PC-9 (cell line): ENCODE measurements around the gene TPPP. TPM values are rescaled to one million over a fixed set of nuclear protein-coding genes. Genes with fewer than 3 reads are reported as not detected.
"Not testable (repeated sequence)": the region's sequence is repeated elsewhere in the genome, so short reads cannot be mapped to it uniquely, and the experiment has no call there.

ENCODE experiments used
- Bru-seq: library from RNA; stranded (reverse); fragments of 400-500 nt; gene quantifications from one replicate; lab custom pipeline; 2021; lab: Mats Ljungman, UMichigan
- BruChase-seq, 2 experiments: library from RNA; stranded (reverse); fragments of 400-500 nt; gene quantifications; one replicate each; lab custom pipeline; 2021; lab: Mats Ljungman, UMichigan
- BruUV-seq: library from RNA; stranded (reverse); fragments of 400-500 nt; replicated peaks from 2 replicates; lab custom pipeline; 2021; lab: Mats Ljungman, UMichigan
- CTCF ChIA-PET: fragments of 300-600 bp; sonication (Branson Sonifier 250); formaldehyde crosslinking; loops from one replicate; lab custom pipeline; 2022; ENCODE audit warnings: antibody characterized with exemption; lab: Charles Lee
- POLR2A ChIA-PET: fragments of 300-600 bp; sonication (Branson Sonifier 250); formaldehyde crosslinking; loops from one replicate; lab custom pipeline; 2022; ENCODE audit warnings: antibody characterized with exemption; ENCODE audit not compliant: unreplicated experiment; lab: Charles Lee
- DNase-seq, 2 experiments: peaks; one replicate each; pipeline versions ENCODE4 v3.0.0 to v3.0.0-alpha.2; 2015 to 2022; ENCODE audit warnings: mixed read lengths in 1 of 2
- H2AFZ ChIP-seq: fragments of 200-600 bp; sonication (generic); 2 replicates; pipeline ENCODE4 v1.8.1; 2017; ENCODE audit warnings: antibody characterized with exemption
- H3F3A ChIP-seq: fragments of 200-600 bp; sonication (generic); 2 replicates; pipeline ENCODE4 v1.8.1; 2017; ENCODE audit warnings: antibody characterized with exemption, mild to moderate bottlenecking, low read depth; ENCODE audit not compliant: insufficient read depth
- H3K27ac ChIP-seq: fragments of 200-600 bp; sonication (generic); 2 replicates; pipeline ENCODE4 v1.6.1; 2016; ENCODE audit warnings: mixed run types
- H3K27me3 ChIP-seq: fragments of 200-600 bp; sonication (generic); 2 replicates; pipeline ENCODE4 v1.6.1; 2016; ENCODE audit warnings: low read depth, mixed run types; ENCODE audit not compliant: insufficient read depth
- H3K36me3 ChIP-seq: fragments of 200-600 bp; sonication (generic); 2 replicates; pipeline ENCODE4 v1.6.1; 2016; ENCODE audit warnings: low read depth, mixed run types
- H3K4me1 ChIP-seq: fragments of 200-600 bp; sonication (generic); replicated peaks from 2 replicates; pipeline ENCODE4 v1.6.1; 2016; ENCODE audit warnings: mixed run types; ENCODE audit not compliant: insufficient read depth
- H3K4me2 ChIP-seq: fragments of 200-600 bp; sonication (generic); 2 replicates; pipeline ENCODE4 v1.6.1; 2017; ENCODE audit warnings: mixed run types
- H3K4me3 ChIP-seq: fragments of 200-600 bp; sonication (generic); 2 replicates; pipeline ENCODE4 v1.6.1; 2016; ENCODE audit warnings: mixed run types
- H3K79me2 ChIP-seq: fragments of 200-600 bp; sonication (generic); 2 replicates; pipeline ENCODE4 v1.6.1; 2017; ENCODE audit warnings: low read depth, mixed run types
- H3K9me2 ChIP-seq: fragments of 200-600 bp; sonication (generic); 2 replicates; pipeline ENCODE4 v1.8.1; 2017; ENCODE audit warnings: mild to moderate bottlenecking; ENCODE audit not compliant: insufficient read depth
- H3K9me3 ChIP-seq: fragments of 200-600 bp; sonication (generic); 2 replicates; pipeline ENCODE4 v1.8.1; 2016; ENCODE audit warnings: low read depth; ENCODE audit not compliant: insufficient read depth
- H4K20me1 ChIP-seq: fragments of 200-600 bp; sonication (generic); 2 replicates; pipeline ENCODE4 v1.8.1; 2017; ENCODE audit not compliant: insufficient read depth
- EZH2 ChIP-seq: fragments of 200-600 bp; sonication (generic); IDR thresholded peaks from 2 replicates; pipeline ENCODE4 v1.8.0; 2017; ENCODE audit warnings: antibody characterized with exemption, low read depth
- intact Hi-C: fragments of 100-400 bp; cut with micrococcal nuclease; formaldehyde crosslinking; loops from one replicate; pipeline ENCODE4 v1.10.0; 2022; ENCODE audit not compliant: unreplicated experiment
- long read RNA-seq: library from polyadenylated mRNA; stranded (forward); transcript quantifications from one replicate; pipeline ENCODE4 v2.0.0, GENCODE V29; 2022
- total RNA-seq: library from RNA; stranded (reverse); gene quantifications from 2 replicates; pipeline ENCODE4 v1.2.3, GENCODE V29; 2021

The TPPP gene
- total RNA-seq (0.17 and 0.38 TPM in 2 replicates), Bru-seq, nascent RNA (percentile 9 among the genes with signal in this experiment), BruChase-seq, experiment 1, labeled RNA remaining after a 2-hour chase (percentile 12 among the genes with signal in this experiment), BruChase-seq, experiment 2, labeled RNA remaining after a 6-hour chase (percentile 25 among the genes with signal in this experiment)
- long read RNA-seq, partial matches to known transcripts: 0 of 84 reads
- long read RNA-seq, other reads (novel, unspliced or antisense): 84 of 84 reads

DNA sequence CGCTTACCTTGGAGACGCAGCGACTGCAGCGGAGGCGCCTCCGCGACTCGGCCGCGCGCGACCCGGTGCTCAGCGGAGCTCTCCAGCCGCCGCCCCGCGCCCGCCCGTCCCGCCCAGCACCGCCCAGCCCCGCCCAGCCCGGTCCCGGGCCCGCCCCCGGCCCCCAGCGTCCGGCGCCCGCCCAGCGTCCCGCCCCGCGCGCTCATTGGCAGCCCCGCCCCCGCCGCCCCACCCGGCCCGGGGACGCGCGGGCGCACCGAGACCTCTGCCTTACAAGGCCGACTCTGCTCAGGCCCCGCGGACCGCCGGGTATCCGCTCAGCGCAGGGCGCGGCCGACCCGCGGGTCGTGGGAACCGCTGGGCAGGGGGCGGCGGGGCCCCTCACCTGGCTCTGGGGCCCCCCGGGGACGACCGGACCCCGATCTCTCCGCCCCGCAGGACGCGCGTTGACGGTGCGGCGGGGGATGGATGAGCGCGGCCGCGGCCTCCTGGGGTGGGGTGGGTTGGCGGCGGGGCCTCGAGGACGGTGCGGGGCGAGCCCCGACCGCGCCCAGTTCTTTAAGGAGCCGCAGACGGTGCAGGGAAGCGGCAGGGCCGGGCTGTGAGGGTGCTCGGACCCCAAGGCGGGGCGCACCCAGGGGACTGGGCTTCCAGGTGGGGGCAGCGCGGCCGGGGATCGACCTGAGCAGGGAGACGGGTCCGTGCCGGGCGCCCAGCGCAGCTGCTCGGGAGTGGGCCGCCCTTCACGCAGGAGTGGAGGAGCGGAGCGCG, at the start of gene TPPP:
TSS of gene TPPP (minus strand) at position 82 of the 771 bp plus-strand sequence. CDS start 15,292 bp downstream, outside the sequence.
- POLR2A ChIA-PET, intact Hi-C loops, H3K9me3 ChIP-seq, H3K79me2 ChIP-seq, H3K4me1 ChIP-seq, H3F3A ChIP-seq, BruUV-seq, H3K27ac ChIP-seq, H4K20me1 ChIP-seq, H3K9me2 ChIP-seq, H3K36me3 ChIP-seq: not testable (repeated sequence)
- CTCF ChIA-PET: interaction anchor here (0.6 kb wide), 4 partner anchors 30 to 930 kb away, joined by 3 to 9 read pairs (median 4); no protein-coding TSS in a partner anchor
- peak within 1 kb of the TSS; percentile 96 for H3K4me2 ChIP-seq
- H3K4me3 ChIP-seq: peak within 1 kb of the TSS; percentile 56
- H2AFZ ChIP-seq: 0 out of 2 replicates have a peak within 1 kb of the TSS, but pooled peaks have one; percentile 44
- H3K27me3 ChIP-seq: peaks cover 41% of the 10 kb centered on the region
- DNase-seq: peak in 1 of 2 experiments; percentile 88

DNA sequence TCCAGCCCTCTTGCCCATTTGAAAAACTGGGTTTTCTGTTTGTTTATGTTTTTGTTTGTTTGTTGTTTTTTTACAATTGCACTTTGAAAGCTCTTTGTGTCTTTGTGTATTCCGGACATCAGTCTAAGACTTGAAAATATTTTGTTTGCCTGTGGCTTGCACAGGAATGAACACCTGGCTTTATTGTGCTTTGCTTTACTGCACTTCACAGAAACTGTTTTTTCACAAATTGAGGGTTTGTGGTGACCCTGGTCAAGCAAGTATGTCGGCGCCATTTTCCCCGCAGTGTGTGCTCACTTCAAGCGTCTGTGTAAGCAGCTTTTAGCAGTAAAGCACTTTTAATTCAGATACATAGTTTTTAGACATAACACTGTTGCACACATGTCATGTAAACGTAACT, 49.1 kb upstream of the TPPP start:
- POLR2A ChIA-PET, BruUV-seq: not testable (repeated sequence)

DNA sequence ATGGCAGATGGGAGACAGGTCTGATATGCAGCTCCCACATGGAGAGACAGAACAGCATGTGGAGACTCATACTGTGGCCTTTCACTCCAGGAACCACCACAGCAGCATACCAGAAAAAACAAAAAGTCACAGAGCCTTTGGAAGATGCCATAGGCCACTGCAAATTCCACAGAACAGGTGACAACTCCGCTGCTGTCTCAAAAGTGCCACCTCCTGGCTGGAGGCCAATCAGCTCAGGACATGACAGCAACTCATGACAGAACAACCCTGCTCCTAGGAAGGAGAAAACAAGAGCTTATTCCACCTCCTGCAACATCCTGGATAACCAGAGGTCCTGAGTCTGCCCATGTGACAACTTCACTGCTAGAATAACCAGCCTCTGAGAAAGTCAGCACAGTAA, 41.0 kb upstream of the TPPP start:
- H3K4me2 ChIP-seq, DNase-seq, intact Hi-C loops, H3K4me1 ChIP-seq, H3K36me3 ChIP-seq, H3K4me3 ChIP-seq, H3F3A ChIP-seq, POLR2A ChIA-PET, H2AFZ ChIP-seq, H4K20me1 ChIP-seq, BruUV-seq, CTCF ChIA-PET, H3K9me3 ChIP-seq, H3K79me2 ChIP-seq, H3K9me2 ChIP-seq, H3K27ac ChIP-seq: not testable (repeated sequence)
- H3K27me3 ChIP-seq: peaks cover 72% of the 10 kb centered on the region

More for the DNA sequence above, 49.1 kb upstream of the TPPP start:
- H3K4me2 ChIP-seq, H3K79me2 ChIP-seq, DNase-seq, H3K27ac ChIP-seq, H3K4me1 ChIP-seq, H3K36me3 ChIP-seq, H3K9me2 ChIP-seq, H3K9me3 ChIP-seq, intact Hi-C loops, H2AFZ ChIP-seq, H3F3A ChIP-seq, H4K20me1 ChIP-seq, CTCF ChIA-PET, H3K4me3 ChIP-seq: not testable (repeated sequence)
- H3K27me3 ChIP-seq: peaks cover 56% of the 10 kb centered on the region

DNA sequence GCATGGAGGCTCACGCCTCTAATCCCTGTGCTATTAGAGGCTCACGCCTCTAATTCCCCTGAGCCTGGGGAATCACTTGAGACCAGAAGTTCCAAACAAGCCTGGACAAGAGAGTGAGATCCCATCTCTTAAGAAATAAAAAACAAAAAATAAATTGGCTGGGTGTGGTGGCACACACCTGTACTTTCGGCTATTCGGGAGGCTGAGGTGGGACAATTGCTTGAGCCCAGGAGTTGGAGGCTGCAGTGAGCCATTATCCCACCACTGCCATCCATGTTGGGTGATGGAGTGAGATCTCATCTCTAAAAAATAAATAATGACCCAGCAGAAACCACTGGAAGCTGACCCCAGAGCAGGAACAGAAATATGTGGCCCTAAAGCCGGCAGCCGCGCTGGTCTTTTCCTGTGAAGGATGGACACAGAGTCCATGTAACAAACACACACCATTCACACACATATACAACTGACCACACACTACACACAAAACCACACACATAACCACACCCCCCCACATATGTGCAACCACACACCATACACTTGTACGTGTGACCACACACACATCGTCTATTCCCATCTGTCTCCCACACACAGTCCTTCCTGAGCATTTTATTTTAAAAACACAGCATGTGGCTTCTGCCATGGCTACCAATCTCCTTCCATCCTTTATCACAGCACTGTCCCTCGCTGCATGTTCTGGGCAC, 39.8 kb upstream of the TPPP start:
- H3K27me3 ChIP-seq: peaks cover 77% of the 10 kb centered on the region
- H2AFZ ChIP-seq, H3K9me2 ChIP-seq, DNase-seq, intact Hi-C loops, H4K20me1 ChIP-seq, H3K79me2 ChIP-seq, H3K4me3 ChIP-seq, BruUV-seq, H3K4me1 ChIP-seq, CTCF ChIA-PET, H3K36me3 ChIP-seq, H3K27ac ChIP-seq, H3K9me3 ChIP-seq, H3K4me2 ChIP-seq, H3F3A ChIP-seq, POLR2A ChIA-PET: not testable (repeated sequence)
- TF ChIP-seq EZH2: peak; percentile 86; the same call in 1 of the 2 replicates

DNA sequence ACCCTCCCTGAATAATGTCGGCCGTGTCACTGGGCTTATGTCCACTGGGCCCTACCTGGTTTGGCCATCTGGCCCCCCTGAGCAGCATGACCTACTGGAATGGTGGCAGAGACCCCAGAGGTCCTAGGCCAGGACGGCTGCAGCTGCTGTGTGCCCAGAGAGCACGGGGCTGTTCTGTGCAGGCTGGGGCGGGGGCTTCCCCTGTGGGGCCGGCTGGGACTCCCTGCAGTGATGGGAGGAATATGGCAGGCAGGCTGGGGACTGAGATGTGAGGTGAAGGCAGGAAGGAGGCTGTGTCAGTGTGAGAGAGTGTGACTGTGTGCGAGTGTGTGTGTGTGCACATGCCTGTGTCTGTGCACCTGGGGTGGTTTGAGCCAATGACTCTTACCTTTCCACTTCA, 36.1 kb upstream of the TPPP start:
- H3K79me2 ChIP-seq, H3K9me2 ChIP-seq, CTCF ChIA-PET, POLR2A ChIA-PET, H3K27ac ChIP-seq, H3F3A ChIP-seq, H3K4me3 ChIP-seq, H2AFZ ChIP-seq, DNase-seq, H4K20me1 ChIP-seq, BruUV-seq, intact Hi-C loops, H3K36me3 ChIP-seq, H3K4me2 ChIP-seq, H3K9me3 ChIP-seq, H3K4me1 ChIP-seq: not testable (repeated sequence)
- H3K27me3 ChIP-seq: peaks cover 77% of the 10 kb centered on the region

DNA sequence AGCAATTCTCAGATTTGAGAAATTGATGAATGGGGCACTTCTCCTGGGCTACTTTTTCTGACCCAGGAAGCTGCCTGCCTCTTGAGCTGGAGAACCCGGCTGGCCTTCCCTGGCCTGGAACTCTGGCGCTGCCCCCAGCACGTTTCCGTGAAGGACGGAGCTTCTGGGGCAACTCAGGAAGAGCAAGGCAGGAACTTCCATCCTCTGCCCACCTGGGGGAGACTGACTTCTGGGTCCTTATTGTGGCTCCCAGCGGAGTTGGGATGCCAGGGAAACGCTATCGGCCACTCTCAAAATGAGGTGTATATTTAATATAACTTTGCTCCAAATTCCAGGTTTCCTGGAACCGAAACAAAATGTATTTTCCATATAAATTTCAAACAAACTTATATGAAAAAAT, 33.9 kb upstream of the TPPP start:
- H3K4me2 ChIP-seq, H3K27ac ChIP-seq, H3K9me2 ChIP-seq, H3K9me3 ChIP-seq, H3K4me1 ChIP-seq, H3K4me3 ChIP-seq, DNase-seq, H3F3A ChIP-seq, intact Hi-C loops, H2AFZ ChIP-seq, H3K79me2 ChIP-seq, POLR2A ChIA-PET, CTCF ChIA-PET, H4K20me1 ChIP-seq, H3K36me3 ChIP-seq, BruUV-seq: not testable (repeated sequence)
- H3K27me3 ChIP-seq: peaks cover 68% of the 10 kb centered on the region
